Osteoblast (primary cell): Measurements from ENCODE around the gene FSTL4. TPM values are rescaled to one million over a fixed set of nuclear protein-coding genes. Genes with fewer than 3 reads are reported as not detected.

Source experiments
- DNase-seq: peaks from one replicate; pipeline ENCODE4 v3.0.0; 2011; ENCODE audit warnings: low spot score, mixed read lengths; ENCODE audit not compliant: insufficient read length; ENCODE audit errors: missing footprints
- H2AFZ ChIP-seq: 2 replicates; pipeline ENCODE4 v1.6.0; 2011; ENCODE audit warnings: mild to moderate bottlenecking, low read length
- H3K27ac ChIP-seq: 2 replicates; pipeline ENCODE4 v1.5.1; 2011; ENCODE audit warnings: mild to moderate bottlenecking, low read depth, low read length, moderate library complexity
- H3K27me3 ChIP-seq: 2 replicates; pipeline ENCODE4 v1.6.0; 2012; ENCODE audit warnings: mild to moderate bottlenecking, control low read depth, inconsistent platforms, low read length, moderate library complexity; ENCODE audit not compliant: insufficient read depth
- H3K36me3 ChIP-seq: 2 replicates; pipeline ENCODE4 v1.5.1; 2011; ENCODE audit warnings: mild to moderate bottlenecking, low read length, control low read depth, moderate library complexity; ENCODE audit not compliant: insufficient read depth
- H3K4me1 ChIP-seq: 2 replicates; pipeline ENCODE4 v1.5.1; 2011; ENCODE audit warnings: mild to moderate bottlenecking, low read length, control low read depth, moderate library complexity; ENCODE audit not compliant: insufficient read depth
- H3K4me2 ChIP-seq: 2 replicates; pipeline ENCODE4 v1.6.0; 2011; ENCODE audit warnings: mild to moderate bottlenecking, low read length; ENCODE audit not compliant: insufficient read depth
- H3K4me3 ChIP-seq: fragments of 200-600 bp; sonication (generic); 3 replicates; pipeline ENCODE4 v1.5.1; 2012; ENCODE audit warnings: mild to moderate bottlenecking, low read length, inconsistent platforms; ENCODE audit not compliant: insufficient read depth
- H3K79me2 ChIP-seq: 2 replicates; pipeline ENCODE4 v1.6.0; 2012; ENCODE audit warnings: mild to moderate bottlenecking, low read length, control low read depth, inconsistent platforms; ENCODE audit not compliant: insufficient read depth
- H3K9me3 ChIP-seq: 2 replicates; pipeline ENCODE4 v1.5.1; 2011; ENCODE audit warnings: low read depth, low read length, control low read depth
- H4K20me1 ChIP-seq: 2 replicates; pipeline ENCODE4 v1.6.0; 2012; ENCODE audit warnings: mild to moderate bottlenecking, low read length, control low read depth; ENCODE audit not compliant: insufficient read depth
- total RNA-seq: library from RNA; depleted of rRNA; stranded (reverse); fragments of >200 nt; gene quantifications from 2 replicates; pipeline ENCODE4 v1.2.3, GENCODE V29; 2012
- TF ChIP-seq, protein P1 (sequence below): IDR thresholded peaks from 2 replicates; pipeline ENCODE4 v1.5.1; 2011; ENCODE audit warnings: mild to moderate bottlenecking, low read depth, low read length, moderate library complexity; ENCODE audit errors: extremely low read depth

Gene FSTL4
- total RNA-seq, 1 donor: not detected

DNA sequence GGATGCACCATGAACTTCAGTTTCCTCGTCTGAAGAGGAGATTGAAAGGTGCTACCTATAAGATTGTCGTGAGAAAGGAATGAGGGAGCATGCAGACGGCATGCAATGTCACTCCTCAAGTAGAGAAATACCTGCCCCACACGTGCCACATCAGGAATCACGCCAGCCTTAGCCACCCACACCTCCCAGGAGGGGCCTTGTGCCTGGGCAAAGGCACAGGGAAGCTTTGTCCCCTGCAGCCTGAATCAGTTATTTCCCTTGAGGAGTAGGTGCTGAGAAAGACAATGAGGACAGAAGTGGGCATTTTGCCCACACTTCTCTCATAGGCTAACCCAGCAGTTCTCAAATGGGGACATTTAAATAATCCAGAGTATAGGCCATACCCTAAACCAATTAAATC is 31.0 kb downstream of the FSTL4 start:
- TF ChIP-seq, protein P1, sequence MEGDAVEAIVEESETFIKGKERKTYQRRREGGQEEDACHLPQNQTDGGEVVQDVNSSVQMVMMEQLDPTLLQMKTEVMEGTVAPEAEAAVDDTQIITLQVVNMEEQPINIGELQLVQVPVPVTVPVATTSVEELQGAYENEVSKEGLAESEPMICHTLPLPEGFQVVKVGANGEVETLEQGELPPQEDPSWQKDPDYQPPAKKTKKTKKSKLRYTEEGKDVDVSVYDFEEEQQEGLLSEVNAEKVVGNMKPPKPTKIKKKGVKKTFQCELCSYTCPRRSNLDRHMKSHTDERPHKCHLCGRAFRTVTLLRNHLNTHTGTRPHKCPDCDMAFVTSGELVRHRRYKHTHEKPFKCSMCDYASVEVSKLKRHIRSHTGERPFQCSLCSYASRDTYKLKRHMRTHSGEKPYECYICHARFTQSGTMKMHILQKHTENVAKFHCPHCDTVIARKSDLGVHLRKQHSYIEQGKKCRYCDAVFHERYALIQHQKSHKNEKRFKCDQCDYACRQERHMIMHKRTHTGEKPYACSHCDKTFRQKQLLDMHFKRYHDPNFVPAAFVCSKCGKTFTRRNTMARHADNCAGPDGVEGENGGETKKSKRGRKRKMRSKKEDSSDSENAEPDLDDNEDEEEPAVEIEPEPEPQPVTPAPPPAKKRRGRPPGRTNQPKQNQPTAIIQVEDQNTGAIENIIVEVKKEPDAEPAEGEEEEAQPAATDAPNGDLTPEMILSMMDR: no peak
- H3K4me2 ChIP-seq: no peak overlapping the region
- no peaks in the 10 kb centered on the region for H3K27me3 ChIP-seq
- H3K9me3 ChIP-seq: no peaks in the 10 kb centered on the region
- no peak overlapping the region for H3K4me3 ChIP-seq
- no peak for DNase-seq
- H3K4me1 ChIP-seq: no peaks in the 10 kb centered on the region
- no peaks in the 10 kb centered on the region for H3K79me2 ChIP-seq
- H2AFZ ChIP-seq: no peak overlapping the region
- no peak overlapping the region for H3K27ac ChIP-seq
- no peaks in the 10 kb centered on the region for H4K20me1 ChIP-seq
- H3K36me3 ChIP-seq: no peaks in the 10 kb centered on the region

DNA sequence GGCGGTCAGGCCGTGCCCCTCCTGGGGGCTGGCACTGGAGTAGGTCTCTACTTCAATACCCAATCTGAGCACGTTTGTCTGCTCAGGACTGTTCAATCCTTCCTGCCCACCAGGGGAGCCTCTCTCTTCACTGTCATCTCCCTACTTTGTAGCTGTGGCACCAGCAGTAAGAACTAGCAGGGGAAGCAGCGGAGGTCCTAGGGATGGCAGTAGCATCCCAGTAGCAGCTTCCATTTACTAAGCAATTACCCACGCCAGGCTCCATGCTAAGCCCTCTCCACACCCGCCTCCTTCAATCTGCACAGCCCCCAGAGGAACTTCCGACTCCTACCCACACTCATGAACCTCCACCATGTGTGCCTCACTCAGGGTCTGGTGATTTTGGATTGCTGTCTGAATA is 31.7 kb downstream of the FSTL4 start:
- TF ChIP-seq, protein P1: no peak
- no peaks in the 10 kb centered on the region for H3K4me1 ChIP-seq
- no peak overlapping the region for H2AFZ ChIP-seq
- H3K27ac ChIP-seq: no peak overlapping the region
- no peaks in the 10 kb centered on the region for H3K27me3 ChIP-seq
- no peaks in the 10 kb centered on the region for H3K79me2 ChIP-seq
- no peak overlapping the region for H3K4me3 ChIP-seq
- no peak overlapping the region for H3K4me2 ChIP-seq
- H4K20me1 ChIP-seq: no peaks in the 10 kb centered on the region
- H3K9me3 ChIP-seq: no peaks in the 10 kb centered on the region
- H3K36me3 ChIP-seq: no peaks in the 10 kb centered on the region
- DNase-seq: no peak

DNA sequence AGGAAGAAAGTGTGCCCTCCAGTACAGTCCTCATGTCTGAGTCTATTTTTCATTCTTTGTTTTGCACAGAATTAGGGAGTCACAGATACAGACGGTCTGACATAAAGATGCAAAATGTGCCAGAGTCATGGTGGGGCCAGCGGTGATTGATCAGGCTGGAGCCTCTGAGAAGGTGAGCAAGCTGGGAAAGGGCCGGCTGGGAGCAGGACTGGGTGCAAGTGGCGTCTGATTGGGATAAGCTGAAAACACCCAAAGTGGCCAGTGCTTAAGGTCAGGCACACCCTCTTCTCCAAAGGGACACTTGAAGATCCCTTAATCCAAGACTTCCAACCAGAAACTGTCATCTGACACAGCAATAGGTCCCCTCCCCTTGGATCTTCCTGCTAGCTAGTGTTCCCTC is 32.6 kb downstream of the FSTL4 start:
- Histone ChIP-seq H4K20me1 (no peaks in the 10 kb centered on the region), H3K27ac (no peak overlapping the region), H3K9me3 (no peaks in the 10 kb centered on the region), H2AFZ (no peak overlapping the region), H3K27me3 (no peaks in the 10 kb centered on the region), H3K4me3 (no peak overlapping the region), H3K4me2 (no peak overlapping the region), H3K4me1 (no peaks in the 10 kb centered on the region), H3K79me2 (no peaks in the 10 kb centered on the region), H3K36me3 (no peaks in the 10 kb centered on the region)
- no peak for DNase-seq
- TF ChIP-seq, protein P1: no peak

GRCh38 chr5:133569347-133569746 is 43.0 kb downstream of the FSTL4 start:
- Histone ChIP-seq H3K4me3 (no peak overlapping the region), H3K27ac (no peak overlapping the region), H3K27me3 (no peaks in the 10 kb centered on the region), H3K79me2 (no peaks in the 10 kb centered on the region), H3K4me2 (no peak overlapping the region), H3K9me3 (no peaks in the 10 kb centered on the region), H4K20me1 (no peaks in the 10 kb centered on the region), H3K36me3 (no peaks in the 10 kb centered on the region), H3K4me1 (no peaks in the 10 kb centered on the region), H2AFZ (no peak overlapping the region)
- TF ChIP-seq, protein P1: no peak
- DNase-seq: no peak
